Activated gamma-delta T cell treated with Interleukin-2 at 50 U/mL for 16 hours (primary cell): Measurements from ENCODE around the gene CLDN24.

Source experiments
- DNase-seq: peaks from one replicate; pipeline ENCODE4 v3.0.0-alpha.2; 2020

Gene CLDN24

GRCh38 chr4:183272384-183272783 is 49.8 kb downstream of the CLDN24 start:
- DNase-seq: no peak
